IMR-90 (cell line): Measurements from ENCODE around the gene ADM5. TPM values are rescaled to one million over a fixed set of nuclear protein-coding genes. Genes with fewer than 3 reads are reported as not detected.
A peak's percentile ranks its signal among the peaks of the same experiment; 100 is the strongest.

ENCODE experiments used
- ATAC-seq: fragments of 200-7000 bp; cut with Tn5 transposase; 2 replicates; pipeline ENCODE4 v1.9.1; 2020; ENCODE audit warnings: low read depth, mild to moderate bottlenecking, moderate library complexity
- BruUV-seq: library from RNA; stranded (reverse); fragments of 400-500 nt; replicated peaks from 2 replicates; lab custom pipeline; 2021; lab: Mats Ljungman, UMichigan
- CTCF ChIA-PET: fragments of 300-600 bp; formaldehyde crosslinking; extraction: SDS; loops from one replicate; lab custom pipeline; 2021; ENCODE audit warnings: antibody characterized with exemption; lab: Yijun Ruan, JAX
- POLR2A ChIA-PET: fragments of 300-600 bp; sonication (Branson Sonifier 250); formaldehyde crosslinking; loops from one replicate; lab custom pipeline; 2022; ENCODE audit warnings: antibody characterized with exemption; ENCODE audit not compliant: unreplicated experiment; lab: Charles Lee
- DNase-seq: peaks from one replicate; pipeline ENCODE4 v3.0.0; 2013
- H2AFZ ChIP-seq: replicated peaks from 2 replicates; pipeline ENCODE3; 2013; ENCODE audit warnings: low read length, mild to moderate bottlenecking; ENCODE audit not compliant: poor library complexity
- H2AK5ac ChIP-seq: 2 replicates; pipeline ENCODE4 v1.6.1; 2013; ENCODE audit warnings: low read depth, low read length, inconsistent platforms
- H2AK9ac ChIP-seq: replicated peaks from 2 replicates; pipeline ENCODE3; 2013; ENCODE audit warnings: mild to moderate bottlenecking, low read depth, low read length, moderate library complexity; ENCODE audit not compliant: poor library complexity
- H2BK120ac ChIP-seq: 2 replicates; pipeline ENCODE4 v1.6.1; 2013; ENCODE audit warnings: low read depth, low read length, inconsistent platforms
- H2BK15ac ChIP-seq: 3 replicates; pipeline ENCODE4 v1.6.1; 2013; ENCODE audit warnings: low read depth, low read length, inconsistent platforms
- H2BK20ac ChIP-seq: 2 replicates; pipeline ENCODE4 v1.6.1; 2013; ENCODE audit warnings: low read depth, mild to moderate bottlenecking, inconsistent platforms, low read length, moderate library complexity
- H2BK5ac ChIP-seq: 2 replicates; pipeline ENCODE4 v1.6.1; 2013; ENCODE audit warnings: mild to moderate bottlenecking, low read depth, low read length, inconsistent platforms; ENCODE audit not compliant: poor library complexity, severe bottlenecking
- H3K14ac ChIP-seq: replicated peaks from 2 replicates; pipeline ENCODE4 v1.6.1; 2013; ENCODE audit warnings: low read depth, low read length, inconsistent platforms
- H3K18ac ChIP-seq: 2 replicates; pipeline ENCODE4 v1.6.1; 2013; ENCODE audit warnings: low read depth, low read length, control low read depth
- H3K23ac ChIP-seq: 2 replicates; pipeline ENCODE4 v1.6.1; 2013; ENCODE audit warnings: low read depth, low read length, inconsistent platforms
- H3K27ac ChIP-seq: 2 replicates; pipeline ENCODE4 v1.5.1; 2013; ENCODE audit warnings: mild to moderate bottlenecking, control low read depth, low read length; ENCODE audit not compliant: insufficient read depth
- H3K27me3 ChIP-seq: 2 replicates; pipeline ENCODE4 v1.6.1; 2013; ENCODE audit warnings: low read length; ENCODE audit not compliant: control insufficient read depth, insufficient read depth
- H3K36me3 ChIP-seq: 2 replicates; pipeline ENCODE4 v1.6.1; 2013; ENCODE audit warnings: low read length, mixed read lengths; ENCODE audit not compliant: control insufficient read depth, insufficient read depth
- H3K4ac ChIP-seq: 2 replicates; pipeline ENCODE4 v1.6.1; 2013; ENCODE audit warnings: low read depth, low read length, inconsistent platforms
- H3K4me1 ChIP-seq: 2 replicates; pipeline ENCODE4 v1.6.1; 2013; ENCODE audit warnings: low read length, mixed read lengths; ENCODE audit not compliant: control insufficient read depth, insufficient read depth
- H3K4me2 ChIP-seq: 2 replicates; pipeline ENCODE4 v1.6.1; 2013; ENCODE audit warnings: low read depth, mild to moderate bottlenecking, control low read depth, low read length, moderate library complexity
- H3K4me3 ChIP-seq: 2 replicates; pipeline ENCODE4 v1.5.1; 2013; ENCODE audit warnings: low read depth, mild to moderate bottlenecking, control low read depth, low read length, moderate library complexity; ENCODE audit not compliant: insufficient read depth
- H3K56ac ChIP-seq: 2 replicates; pipeline ENCODE4 v1.6.1; 2013; ENCODE audit warnings: low read length, inconsistent platforms; ENCODE audit not compliant: insufficient read depth; ENCODE audit errors: extremely low read depth
- H3K79me1 ChIP-seq, 2 experiments: 2 replicates each; pipeline ENCODE4 v1.6.1; 2013; ENCODE audit warnings: low read length in 2 of 2, inconsistent platforms in 1 of 2, low read depth in 1 of 2
- H3K9ac ChIP-seq: 2 replicates; pipeline ENCODE4 v1.6.1; 2013; ENCODE audit warnings: low read depth, low read length, control low read depth
- H3K9me1 ChIP-seq: 2 replicates; pipeline ENCODE4 v1.6.1; 2013; ENCODE audit warnings: low read length, inconsistent platforms; ENCODE audit not compliant: insufficient read depth
- H3K9me3 ChIP-seq: 2 replicates; pipeline ENCODE4 v1.6.1; 2013; ENCODE audit warnings: low read length; ENCODE audit not compliant: control insufficient read depth, insufficient read depth
- H4K20me1 ChIP-seq: 2 replicates; pipeline ENCODE4 v1.6.1; 2013; ENCODE audit warnings: low read length, inconsistent platforms; ENCODE audit not compliant: insufficient read depth
- H4K5ac ChIP-seq: 2 replicates; pipeline ENCODE4 v1.6.1; 2013; ENCODE audit warnings: mild to moderate bottlenecking, low read depth, low read length, control low read depth
- H4K8ac ChIP-seq, 2 experiments: 2 replicates each; pipeline ENCODE4 v1.6.1; 2013; ENCODE audit warnings: low read depth in 2 of 2, low read length in 2 of 2, control low read depth in 1 of 2, inconsistent platforms in 1 of 2
- H4K91ac ChIP-seq: 2 replicates; pipeline ENCODE4 v1.6.1; 2013; ENCODE audit warnings: low read depth, low read length, inconsistent platforms; ENCODE audit not compliant: insufficient read depth
- BHLHE40 ChIP-seq: fragments of 150-350 bp; IDR thresholded peaks from 2 replicates; pipeline ENCODE4 v1.6.1; 2016; ENCODE audit warnings: mild to moderate bottlenecking, low read depth, low read length
- MAFK ChIP-seq: IDR thresholded peaks from 2 replicates; pipeline ENCODE4 v1.6.1; 2012; ENCODE audit warnings: low read depth, low read length, improper control_type of control experiment
- MAZ ChIP-seq: IDR thresholded peaks from 2 replicates; pipeline ENCODE4 v1.6.1; 2012; ENCODE audit warnings: low read depth, mild to moderate bottlenecking, low read length, improper control_type of control experiment, moderate library complexity, borderline replicate concordance
- RCOR1 ChIP-seq: IDR thresholded peaks from 2 replicates; pipeline ENCODE4 v1.6.1; 2012; ENCODE audit warnings: mild to moderate bottlenecking, low read length, improper control_type of control experiment; ENCODE audit not compliant: insufficient replicate concordance
- WGBS, 2 experiments: methylation state at CpG; one replicate each; pipeline versions ENCODE4 v1.1.5 to v1.1.7; 2013; ENCODE audit warnings: missing lambda C conversion rate in 2 of 2; ENCODE audit not compliant: insufficient read length in 1 of 2; ENCODE audit errors: extremely low coverage in 2 of 2; 5-methylcytosine and 5-hydroxymethylcytosine counted together
- dilution Hi-C: fragments of 300-500 bp; cut with HindIII; formaldehyde crosslinking; loops from one replicate; pipeline ENCODE4 v1.14.3; 2018; ENCODE audit warnings: low sequenced_read_pairs; ENCODE audit not compliant: unreplicated experiment
- in situ Hi-C: fragments of 300-500 bp; cut with MboI; formaldehyde crosslinking; loops from 3 replicates; pipeline ENCODE4 v1.14.3; 2019; ENCODE audit warnings: low sequenced_read_pairs, inconsistent platforms, mixed read lengths
- intact Hi-C: fragments of 100-400 bp; cut with micrococcal nuclease; formaldehyde crosslinking; loops from 2 replicates; pipeline ENCODE4 v1.10.0; 2022
- polyA plus RNA-seq, 3 experiments: library from polyadenylated mRNA; depleted of rRNA; stranded (reverse); fragments of >200 nt; gene quantifications; 2 replicates each; pipeline ENCODE4 v1.2.3, GENCODE V29; 2012; ENCODE audit warnings: low replicate concordance in 1 of 3
- total RNA-seq: library from RNA; depleted of rRNA; stranded (reverse); fragments of >200 nt; gene quantifications from 2 replicates; pipeline ENCODE4 v1.2.3, GENCODE V29; 2012
- TF ChIP-seq, protein P1 (sequence below): fragments of 150-350 bp; IDR thresholded peaks from 2 replicates; pipeline ENCODE4 v1.6.1; 2016; ENCODE audit warnings: low read depth, mild to moderate bottlenecking, low read length, moderate library complexity, borderline replicate concordance

ADM5 gene
- total and polyA plus RNA-seq, 2 of the 4 experiments (the other 2 are of a cell fraction), result 0.18 to 0.99 TPM

DNA sequence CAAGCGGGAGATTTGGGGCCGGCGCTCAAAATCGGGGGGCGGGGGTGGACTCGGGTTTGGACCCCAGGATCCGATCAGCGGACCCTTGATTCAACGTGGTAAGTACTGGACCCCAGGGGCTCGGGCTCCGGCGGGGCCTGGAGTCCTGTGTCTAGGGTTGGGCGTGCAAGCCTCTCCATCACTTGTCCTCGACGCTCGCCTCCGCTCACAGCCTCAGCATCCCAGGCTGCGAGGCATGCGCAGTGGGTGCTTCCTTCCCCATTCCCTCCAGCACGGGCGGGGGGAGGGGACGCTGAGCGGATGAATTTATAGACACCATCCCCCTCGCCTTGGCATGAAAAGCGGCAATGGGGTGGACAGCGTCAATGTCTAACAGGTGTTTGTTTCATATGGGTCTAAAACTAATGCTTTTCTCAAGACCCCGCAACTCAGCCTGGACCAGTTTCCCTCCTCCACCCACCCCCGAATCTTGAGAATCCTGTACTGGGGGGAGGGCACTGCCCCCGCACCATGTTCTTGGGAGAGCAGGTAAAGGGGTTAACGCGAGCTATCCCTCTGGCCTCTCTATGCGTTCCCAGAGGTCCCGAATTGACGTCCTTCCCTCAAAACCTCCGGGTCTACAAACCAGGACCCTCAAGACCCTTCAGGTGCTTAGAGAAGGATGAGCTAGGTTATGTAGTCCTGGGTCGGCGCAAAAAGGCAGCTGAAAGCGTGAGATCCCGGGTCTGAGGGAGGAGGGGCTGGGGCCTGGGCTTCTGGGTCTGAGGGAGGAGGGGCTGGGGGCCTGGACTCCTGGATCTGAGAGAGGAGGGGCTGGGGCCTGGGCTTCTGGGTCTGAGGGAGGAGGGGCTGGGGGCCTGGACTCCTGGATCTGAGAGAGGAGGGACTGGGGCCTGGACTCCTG is 2.1 kb downstream of the ADM5 start:
- intact Hi-C loops, result loop anchor here (2.0 to 5.0 kb wide), 2 partner anchors 75 to 111 kb away; partner anchors contain the start of gene AP2A1

More for the DNA sequence above, 2.1 kb downstream of the ADM5 start:
- ATAC-seq (peak; percentile 83), DNase-seq (peak; percentile 70)
- peak overlapping the region; percentile 75 for H3K23ac ChIP-seq
- no peak overlapping the region; the same call in 2 of the 3 replicates for H2BK15ac ChIP-seq
- H2BK20ac ChIP-seq, result peak overlapping the region; percentile 22; the same call in 1 of the 2 replicates
- H4K91ac ChIP-seq, result peak overlapping the region; percentile 94
- peak overlapping the region; percentile 47 for H2AK9ac ChIP-seq
- peak overlapping the region; percentile 72 for H3K4ac ChIP-seq
- peak overlapping the region; percentile 67 for H3K18ac ChIP-seq
- no TSS peak for BruUV-seq
- ChIA-PET CTCF (no interaction called here), POLR2A (interaction anchor here (0.6 to 1.0 kb wide), 3 partner anchors 15 to 111 kb away, joined by 4 to 8 read pairs (median 7); partner anchors contain the start of gene PRMT1)
- H3K56ac ChIP-seq, result peak overlapping the region; percentile 50
- peak overlapping the region; percentile 72 for H2BK120ac ChIP-seq
- peak overlapping the region; percentile 96 for H2AFZ ChIP-seq
- H3K4me2 ChIP-seq, result peak overlapping the region; percentile 91
- H3K9ac ChIP-seq, result peak overlapping the region; percentile 59
- H3K27ac ChIP-seq, result peak overlapping the region; percentile 63
- peak overlapping the region; percentile 98 to 99 for H4K8ac ChIP-seq
- dilution Hi-C loops (no loop called here), in situ Hi-C loops (no loop called here)
- peaks cover 6 to 38% of the 10 kb centered on the region in 2 experiments; a peak in 3 of 4 replicates for H3K79me1 ChIP-seq
- whole genome bisulfite sequencing, 2 experiments, result 2% methylated on average over 12 of the region's 39 CpGs; no CpG with 5 or more reads in 1 of the 2 experiments
- peak overlapping the region; percentile 69 for H3K4me3 ChIP-seq
- peak overlapping the region; percentile 98 for H3K14ac ChIP-seq
- H3K36me3 ChIP-seq, result peaks cover 14% of the 10 kb centered on the region; the same call in 1 of the 2 replicates
- H3K9me1 ChIP-seq, result peaks cover 5% of the 10 kb centered on the region; the same call in 1 of the 2 replicates
- no peaks in the 10 kb centered on the region for H3K27me3 ChIP-seq
- no peaks in the 10 kb centered on the region for H3K9me3 ChIP-seq
- H2BK5ac ChIP-seq, result peak overlapping the region; percentile 18
- H3K4me1 ChIP-seq, result peaks cover 9% of the 10 kb centered on the region
- H2AK5ac ChIP-seq, result peak overlapping the region; percentile 88
- TF ChIP-seq MAZ, result peak; percentile 54; the same call in 1 of the 2 replicates
- TF ChIP-seq RCOR1, result no peak
- TF ChIP-seq, protein P1, sequence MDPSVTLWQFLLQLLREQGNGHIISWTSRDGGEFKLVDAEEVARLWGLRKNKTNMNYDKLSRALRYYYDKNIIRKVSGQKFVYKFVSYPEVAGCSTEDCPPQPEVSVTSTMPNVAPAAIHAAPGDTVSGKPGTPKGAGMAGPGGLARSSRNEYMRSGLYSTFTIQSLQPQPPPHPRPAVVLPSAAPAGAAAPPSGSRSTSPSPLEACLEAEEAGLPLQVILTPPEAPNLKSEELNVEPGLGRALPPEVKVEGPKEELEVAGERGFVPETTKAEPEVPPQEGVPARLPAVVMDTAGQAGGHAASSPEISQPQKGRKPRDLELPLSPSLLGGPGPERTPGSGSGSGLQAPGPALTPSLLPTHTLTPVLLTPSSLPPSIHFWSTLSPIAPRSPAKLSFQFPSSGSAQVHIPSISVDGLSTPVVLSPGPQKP, result no peak
- TF ChIP-seq BHLHE40, result peak; percentile 83
- no peak for TF ChIP-seq MAFK
- H4K20me1 ChIP-seq, result peaks cover 15% of the 10 kb centered on the region
- H4K5ac ChIP-seq, result peak overlapping the region; percentile 89
